AML-193 (cell line): ENCODE data around the gene MYMK.

Experiments used
- DNase-seq, 2 experiments: peaks; one replicate each; lab custom pipeline; 2025; lab: John Stamatoyannopoulos, UW

MYMK gene

DNA sequence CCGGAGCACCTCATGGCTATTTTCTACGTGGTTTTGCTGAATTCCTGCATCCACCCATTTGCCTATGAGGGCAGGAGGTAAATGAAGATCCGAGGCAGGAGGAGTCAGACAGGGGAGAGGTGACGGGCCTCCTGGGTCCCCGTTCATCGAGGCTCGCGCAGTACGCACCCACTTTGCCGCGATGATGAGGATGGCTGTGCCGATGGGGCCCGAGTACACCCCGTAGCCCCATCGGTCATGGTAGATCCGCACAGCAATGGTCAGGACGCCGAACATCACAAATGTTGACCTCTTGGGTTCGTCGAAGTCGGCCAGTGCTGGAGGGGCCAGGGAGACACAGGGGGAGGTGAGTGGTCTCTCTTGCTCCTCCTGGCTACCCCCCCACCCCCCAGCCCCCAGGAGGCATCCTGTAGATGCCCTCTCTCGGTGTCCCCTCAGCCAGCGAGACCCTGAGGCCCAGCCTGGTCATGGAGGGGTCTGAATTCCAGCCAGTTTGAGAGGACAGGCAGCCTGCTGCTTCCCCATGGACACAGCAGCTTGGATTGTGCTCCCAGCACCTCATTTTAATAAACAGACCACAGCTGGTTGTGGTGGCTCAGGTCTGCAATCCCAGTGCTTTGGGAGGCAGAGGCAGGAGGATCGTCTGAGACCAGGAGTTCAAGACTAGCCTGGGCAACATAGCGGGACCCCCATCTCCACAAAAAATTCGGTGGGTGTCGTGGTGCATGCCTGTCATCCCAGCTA lies 5.9 kb downstream of the MYMK start:
- DNase-seq: no peak

DNA sequence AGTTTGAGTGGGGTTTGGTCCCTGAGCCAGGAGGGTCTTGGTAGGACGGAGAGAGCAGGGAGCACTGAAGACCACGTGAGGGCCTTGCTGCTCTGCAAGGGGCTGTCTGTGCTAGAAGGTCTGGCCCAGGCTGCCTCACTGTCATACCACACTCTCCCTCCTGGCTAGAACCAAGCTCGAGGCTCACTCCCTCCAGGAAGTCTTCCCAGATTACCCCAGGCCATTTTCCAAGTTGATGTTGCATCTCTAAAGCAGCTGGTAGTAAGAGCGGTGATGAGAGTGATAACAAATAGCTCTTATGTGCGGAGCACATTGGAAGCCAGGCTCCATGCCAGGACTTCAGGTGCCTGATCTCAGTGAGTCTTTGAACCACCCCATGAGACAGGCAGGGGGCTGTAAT lies 6.6 kb downstream of the MYMK start:
- no peak for DNase-seq

DNA sequence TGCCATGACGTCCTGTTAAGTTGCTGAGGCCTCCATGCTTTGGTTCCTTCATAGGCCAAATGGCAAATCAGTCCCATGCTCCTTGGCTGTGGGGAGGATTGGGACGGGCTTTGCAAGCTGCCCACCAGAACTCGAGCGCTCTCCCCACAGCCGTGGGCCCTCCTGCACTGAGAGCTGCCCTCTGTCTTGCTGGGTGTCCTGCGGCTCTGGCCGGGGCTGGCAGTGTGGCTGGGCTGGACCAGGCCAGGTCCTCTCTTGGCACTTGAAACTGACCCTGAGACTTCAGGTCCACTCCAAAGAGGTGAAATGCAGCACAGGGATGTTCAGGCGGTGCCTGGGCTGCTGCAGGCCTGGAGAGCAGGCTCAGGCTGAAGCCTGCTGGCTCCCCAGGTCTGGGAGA lies 7.0 kb downstream of the MYMK start:
- DNase-seq: no peak

DNA sequence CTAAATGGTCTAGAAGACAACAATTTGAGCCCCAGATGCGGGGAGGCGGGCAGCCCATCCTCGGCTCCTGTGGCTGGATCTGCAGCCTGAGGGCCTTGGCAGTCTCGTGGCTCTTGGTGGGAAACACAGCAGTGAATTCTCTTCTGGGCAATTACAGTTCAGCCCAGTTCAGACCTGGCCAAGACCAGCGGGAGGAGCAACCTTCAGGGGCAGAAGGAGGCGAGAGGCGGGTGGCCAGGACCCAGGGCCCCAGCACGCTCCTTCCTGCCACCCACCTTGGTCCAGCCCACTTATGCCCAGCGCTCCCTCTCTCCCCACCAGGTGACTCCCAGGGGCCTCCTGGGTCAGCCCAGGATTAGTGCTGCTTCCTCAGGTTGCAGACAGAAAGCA lies 7.8 kb downstream of the MYMK start:
- no peak for DNase-seq

DNA sequence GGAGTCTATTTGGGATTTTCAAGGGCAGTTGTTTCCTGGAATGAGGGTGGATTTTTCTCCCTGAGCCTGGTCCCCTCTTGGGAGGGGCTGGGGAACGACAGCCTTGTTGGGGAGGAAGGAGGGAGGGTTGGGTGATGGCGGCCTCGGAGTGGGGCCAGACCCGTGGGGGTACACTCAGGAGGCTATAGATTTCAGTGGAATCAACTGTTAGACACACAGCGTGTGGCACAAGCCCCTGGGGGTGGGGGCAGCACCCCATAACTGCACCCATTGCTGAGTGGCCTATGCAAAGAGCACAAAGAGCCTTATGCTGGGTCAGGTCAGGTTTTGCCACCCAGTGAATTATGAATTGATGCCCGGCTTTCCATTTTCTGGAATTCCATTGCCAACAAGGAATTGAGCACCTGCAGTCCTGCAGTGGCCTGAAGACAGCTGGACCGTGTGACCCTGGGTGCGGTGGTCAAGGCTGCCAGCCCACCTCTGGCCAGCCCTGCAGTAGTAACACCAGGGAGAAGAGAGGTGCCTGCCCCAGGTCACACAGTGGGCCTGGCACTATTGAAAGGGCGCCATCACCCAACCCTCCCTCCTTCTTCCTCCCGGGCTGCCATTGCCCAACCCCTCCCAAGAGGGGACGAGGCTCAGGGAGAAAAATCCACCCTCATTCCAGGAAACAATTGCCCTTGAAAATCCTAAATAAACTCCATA lies 8.4 kb downstream of the MYMK start:
- DNase-seq: no peak

DNA sequence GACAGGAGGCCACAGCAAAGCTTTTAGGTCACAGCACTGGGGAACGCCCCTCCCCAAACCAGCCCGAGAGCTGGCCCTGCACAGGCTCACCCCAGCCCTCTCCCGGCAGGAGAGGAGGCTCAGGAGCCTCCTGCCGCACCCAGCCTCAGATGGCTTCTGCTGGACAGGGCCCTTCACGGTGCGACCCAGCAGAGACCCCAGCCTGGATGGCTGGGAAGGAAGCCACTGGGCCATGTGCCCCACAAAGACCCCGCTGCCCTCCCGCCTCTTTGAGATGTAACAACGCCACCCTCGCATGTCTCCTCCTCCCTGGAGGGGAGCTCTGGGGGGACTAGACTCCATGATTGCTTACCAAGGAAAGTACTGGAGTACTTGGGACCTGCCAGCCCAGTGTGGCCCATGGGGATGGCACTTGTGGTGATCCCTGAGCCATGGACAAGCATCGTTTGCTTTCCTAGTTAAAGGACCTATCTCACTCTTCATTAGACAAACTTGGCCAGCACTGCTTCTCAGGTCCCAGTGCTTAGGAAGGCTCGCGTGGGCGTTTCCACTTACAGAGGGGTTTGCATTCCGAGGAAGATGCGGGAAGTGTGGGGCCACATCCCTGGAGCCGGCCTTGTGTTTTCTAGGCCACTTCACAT lies 9.0 kb downstream of the MYMK start:
- DNase-seq: no peak

DNA sequence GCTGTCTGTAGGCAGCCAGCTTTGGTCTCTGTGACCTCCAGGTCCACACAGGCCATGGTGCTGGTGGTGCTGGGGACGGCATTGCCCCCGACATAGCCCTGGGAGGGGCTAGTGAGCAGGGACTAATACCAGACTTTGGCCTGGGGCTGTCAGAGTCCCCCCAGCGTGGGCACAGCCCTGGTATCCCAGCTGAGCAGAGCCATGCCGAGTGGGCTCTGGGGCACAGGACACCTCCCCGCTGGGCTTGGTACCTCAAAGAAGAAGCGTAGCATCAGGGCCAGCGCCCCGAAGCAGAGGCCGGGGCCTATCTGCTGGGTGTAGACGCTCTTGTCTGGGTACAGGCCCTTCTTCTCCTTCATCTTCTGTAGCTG lies 9.5 kb downstream of the MYMK start:
- DNase-seq: no peak

DNA sequence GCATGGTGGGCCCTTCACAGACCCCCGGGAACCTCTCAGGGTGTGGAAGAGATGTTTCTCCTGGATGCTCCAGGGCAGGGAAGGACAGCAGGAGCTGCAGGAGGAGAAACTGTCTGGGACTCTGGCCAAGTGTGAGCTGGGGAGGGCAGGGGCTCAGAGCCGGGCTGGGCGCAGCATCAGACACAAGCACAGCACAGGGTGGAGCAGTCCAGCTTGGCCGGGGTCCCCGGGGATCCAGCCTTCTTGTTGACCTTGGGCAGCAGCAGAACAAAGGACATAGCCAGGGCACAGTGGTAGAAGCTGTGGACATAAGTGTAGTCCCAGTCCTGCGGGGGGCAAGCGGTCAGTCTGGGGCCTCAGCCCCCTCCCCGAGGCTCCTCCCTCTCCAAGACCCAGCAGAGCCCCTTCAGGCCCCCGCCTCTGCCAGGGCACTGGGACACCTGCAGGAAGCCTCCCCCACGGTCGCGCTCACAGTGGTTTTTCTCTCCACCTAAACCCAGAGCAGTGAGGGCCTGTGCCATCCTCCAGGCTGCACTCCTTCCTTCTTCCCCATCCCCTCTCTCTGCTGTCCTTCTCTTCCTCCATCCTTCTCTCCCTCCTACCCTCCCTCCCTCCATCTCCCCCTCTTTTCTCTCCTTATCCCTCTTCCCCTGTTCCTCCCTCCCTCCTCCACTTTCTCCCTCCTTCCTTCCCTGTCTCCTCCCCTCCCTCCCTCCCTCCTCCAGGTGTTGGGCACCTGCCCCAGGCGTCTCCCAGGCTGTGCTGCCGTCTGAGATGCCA lies 10.1 kb downstream of the MYMK start:
- no peak for DNase-seq

DNA sequence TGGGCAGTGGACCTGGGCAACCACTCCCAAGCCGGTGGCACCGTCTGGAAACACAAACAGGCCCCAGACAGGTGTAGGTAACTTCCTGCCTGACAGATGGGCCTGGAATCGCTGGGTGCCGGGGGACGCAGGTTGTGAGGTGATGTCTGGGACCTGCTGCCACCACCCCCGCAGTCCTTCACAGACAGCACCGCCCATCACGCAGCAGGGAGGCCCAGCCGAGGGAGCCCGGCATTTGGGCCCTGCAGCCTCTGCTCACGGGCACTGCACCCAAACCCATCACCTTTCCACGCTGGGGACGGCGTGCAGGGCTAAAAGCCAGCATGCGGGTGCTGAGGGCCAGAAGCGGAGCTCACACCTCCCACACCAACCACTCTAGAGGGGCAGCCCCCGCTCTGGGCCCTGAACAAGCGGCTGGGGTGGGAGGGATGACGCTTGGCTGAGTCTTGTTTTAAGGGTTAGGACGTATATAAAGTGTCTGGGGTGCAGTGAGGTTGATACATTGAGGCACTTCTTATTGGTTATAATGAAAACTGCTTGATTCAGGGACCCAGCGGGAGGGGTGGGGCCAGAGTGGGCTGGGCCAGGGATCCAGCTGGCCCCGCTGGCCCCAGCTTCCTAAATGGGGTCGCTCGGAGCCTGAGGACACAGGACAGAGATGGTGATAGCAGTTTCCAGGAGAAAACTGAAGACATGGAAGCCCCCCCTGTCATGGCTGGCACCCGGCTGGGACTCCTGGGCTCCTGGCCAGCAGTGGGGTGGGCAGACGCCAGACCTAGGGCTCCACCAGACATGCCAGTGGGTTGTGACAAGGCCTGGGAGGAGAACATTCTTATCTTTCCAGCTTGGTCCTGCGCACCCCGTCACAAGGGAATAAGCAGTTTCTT lies 11.3 kb downstream of the MYMK start:
- DNase-seq: no peak

DNA sequence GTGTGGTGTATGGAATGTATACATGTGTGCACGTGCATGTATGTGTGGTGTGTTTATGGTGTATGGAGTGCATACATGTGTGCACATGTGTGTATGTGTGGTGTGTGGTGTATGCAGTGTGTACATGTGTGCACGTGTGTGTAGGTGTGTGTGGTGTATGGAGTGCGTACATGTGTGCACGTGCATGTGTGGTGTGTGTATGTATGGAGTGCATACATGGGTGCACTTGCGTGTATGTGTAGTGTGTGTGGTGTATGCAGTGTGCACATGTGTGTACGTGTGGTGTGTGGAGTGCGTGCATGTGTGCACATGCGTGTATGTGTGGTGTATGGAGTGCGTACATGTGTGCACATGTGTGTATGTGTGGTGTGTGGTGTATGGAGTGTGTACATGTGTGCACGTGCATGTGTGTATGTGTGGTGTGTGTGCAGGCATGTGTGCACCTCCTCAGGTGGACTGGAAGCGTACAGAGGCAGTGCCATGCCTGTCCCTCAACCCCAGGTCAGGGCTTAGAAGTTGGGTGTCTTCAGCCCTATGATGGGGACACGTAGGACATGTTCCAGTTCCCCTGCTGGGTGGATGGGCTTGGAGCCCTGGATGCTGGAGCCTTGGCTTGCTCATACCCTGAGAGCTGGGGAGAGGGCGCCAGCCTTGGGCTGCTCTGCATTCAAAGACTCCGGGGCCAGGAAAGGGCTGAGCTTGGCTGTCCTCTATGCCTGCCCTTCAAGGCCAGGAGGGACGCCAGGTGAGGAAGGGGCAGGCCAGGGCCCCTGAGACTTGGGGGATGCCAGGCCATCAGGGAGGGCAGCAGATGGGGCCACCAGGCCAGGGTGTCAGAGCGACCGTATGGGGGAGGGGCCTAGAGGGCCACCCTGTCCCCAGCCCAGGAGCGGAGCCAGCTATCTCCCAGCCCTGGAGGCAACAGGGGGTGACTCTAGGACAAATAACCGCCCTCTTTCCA lies 12.2 kb downstream of the MYMK start:
- DNase-seq: no peak

DNA sequence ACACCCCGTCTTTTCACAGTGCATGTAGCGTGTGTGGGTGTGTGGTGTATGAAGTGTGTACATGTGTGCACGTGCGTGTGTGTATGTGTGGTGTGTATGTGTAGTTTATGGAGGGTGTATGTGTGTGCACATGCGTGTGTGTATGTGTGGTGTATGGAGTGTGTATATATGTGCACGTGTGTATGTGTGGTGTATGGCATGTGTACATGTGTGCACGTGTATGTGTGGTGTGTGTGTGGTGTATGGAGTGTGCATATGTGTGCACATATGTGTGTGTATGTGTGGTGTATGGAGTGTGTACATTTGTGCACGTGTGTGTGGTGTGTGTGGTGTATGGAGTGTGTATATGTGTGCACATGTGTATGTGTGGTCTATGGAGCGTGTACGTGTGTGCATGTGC lies 13.2 kb downstream of the MYMK start:
- no peak for DNase-seq

DNA sequence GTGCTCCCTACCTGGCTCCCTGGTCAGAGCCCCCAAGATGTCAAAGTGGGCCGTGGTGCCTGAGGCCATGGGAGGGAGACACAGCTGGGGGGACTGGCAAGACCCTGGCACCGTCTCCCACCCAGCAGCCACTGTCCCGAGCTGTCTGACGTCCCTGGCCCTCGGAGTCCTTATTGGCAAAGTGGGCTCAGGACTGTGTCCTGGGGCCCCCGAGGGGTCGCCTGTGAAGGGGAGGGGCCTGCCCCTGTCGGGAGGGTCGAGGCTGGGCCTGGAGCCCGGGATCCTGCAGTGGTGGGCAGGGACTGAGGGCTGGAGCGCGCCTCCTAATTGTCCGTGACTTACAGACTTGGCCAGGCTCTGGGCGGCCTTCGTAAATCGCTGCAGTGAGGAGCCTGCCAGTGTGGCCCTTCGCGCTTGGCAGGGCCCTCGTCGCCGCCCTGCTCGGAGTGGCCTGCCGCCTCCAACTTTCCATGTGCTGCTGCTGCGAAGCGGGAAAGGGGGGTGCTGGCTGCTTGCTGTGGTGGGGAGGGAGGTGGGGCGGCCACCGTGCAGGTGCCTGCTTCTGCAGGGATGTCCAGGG lies 13.7 kb downstream of the MYMK start:
- DNase-seq: no peak

DNA sequence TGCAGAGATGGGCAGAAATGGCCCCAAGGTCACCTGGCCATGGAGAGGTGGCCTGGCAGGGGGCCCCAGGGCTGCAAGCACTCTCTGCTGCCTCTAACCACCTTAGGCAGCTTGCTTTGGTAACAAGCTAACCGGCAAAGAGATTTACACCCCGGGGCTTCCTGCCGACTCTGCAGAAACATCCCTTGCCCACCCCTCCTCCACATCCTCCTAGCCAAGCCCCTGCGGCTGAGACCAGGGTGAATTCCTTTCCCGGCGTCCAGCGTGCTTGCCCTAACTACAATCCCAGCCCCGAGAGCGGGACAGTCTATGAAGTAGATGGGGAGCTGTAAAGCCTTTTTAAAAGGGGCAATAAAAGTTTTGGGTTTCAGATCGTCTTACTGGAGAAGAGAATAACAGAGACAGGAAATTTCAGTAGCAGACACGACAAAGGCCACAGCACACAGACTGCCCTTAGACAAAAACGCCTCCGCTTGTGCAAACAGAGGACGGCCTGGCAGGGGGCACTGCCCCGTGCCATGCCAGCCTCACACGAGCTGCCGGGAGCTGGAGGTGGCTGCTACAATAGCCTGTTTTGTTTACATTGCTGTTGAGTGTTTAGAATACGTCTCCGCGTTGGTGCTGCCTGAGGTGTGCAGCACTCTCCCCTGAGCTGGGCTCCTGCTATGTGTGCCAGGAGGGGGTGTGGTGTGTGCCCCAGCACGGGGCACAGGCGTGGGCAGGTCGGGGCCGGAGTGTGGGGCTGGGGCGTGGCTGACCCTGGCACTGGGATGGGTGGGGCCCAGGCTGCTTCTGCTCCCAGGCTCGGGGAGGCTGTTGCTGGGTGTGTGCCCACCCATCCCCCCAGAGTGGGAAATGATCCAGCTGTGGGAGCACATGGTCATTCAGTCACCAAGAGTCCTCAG lies 15.3 kb downstream of the MYMK start:
- no peak for DNase-seq

DNA sequence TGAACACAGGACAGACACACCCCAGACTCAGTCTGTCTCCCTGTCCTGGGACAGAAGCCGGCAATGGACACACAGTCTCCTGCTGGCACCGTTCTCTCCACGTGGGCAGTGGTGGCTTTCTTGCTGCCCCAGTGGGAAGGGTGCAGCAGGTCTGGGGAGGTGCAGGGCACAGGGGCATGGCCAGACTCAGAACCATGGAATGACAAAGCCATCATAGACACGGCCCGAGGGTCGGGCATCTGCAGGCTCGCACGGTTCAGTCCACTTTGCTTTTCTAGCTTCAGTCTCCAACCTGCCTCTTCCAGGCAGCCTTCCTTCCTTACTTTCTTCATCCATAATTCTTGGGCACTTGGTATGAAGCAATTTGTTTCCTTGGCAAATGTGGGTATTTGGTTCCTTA lies 16.7 kb downstream of the MYMK start:
- no peak for DNase-seq

DNA sequence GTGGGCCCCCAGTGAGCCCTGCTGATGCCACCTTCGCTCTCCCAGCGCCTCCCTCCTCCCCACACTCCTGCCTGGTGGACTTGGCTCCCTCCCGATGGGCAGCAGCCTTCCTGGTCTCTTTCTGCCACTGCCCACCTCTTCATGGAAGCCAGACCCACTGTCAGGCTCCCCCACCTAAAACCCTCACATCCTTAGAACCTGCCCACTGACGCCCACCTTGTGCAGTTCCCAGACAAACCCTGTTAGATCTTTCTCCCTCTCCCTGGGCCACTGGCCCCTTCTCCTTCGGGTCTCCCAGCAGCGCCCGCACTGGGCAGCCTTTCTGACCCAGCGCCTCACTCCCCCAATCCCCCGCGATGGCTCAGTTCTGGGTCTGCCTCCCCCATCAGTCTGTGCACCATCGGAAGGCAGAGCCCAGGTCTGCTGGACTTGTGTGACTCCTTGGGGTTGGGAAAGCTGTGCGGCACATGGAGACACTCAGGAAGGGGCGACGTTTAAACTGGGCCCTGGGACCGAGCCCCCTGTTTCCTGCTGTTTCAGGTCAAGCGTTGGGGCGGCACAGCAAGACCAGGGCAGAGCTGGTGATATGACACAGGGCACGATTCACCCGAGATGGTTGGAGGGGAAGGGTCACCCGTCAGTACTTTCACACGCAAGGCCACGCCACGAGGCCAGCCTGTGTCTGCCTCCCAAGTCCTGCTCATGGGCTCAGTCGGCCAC lies 17.4 kb downstream of the MYMK start:
- DNase-seq: no peak

DNA sequence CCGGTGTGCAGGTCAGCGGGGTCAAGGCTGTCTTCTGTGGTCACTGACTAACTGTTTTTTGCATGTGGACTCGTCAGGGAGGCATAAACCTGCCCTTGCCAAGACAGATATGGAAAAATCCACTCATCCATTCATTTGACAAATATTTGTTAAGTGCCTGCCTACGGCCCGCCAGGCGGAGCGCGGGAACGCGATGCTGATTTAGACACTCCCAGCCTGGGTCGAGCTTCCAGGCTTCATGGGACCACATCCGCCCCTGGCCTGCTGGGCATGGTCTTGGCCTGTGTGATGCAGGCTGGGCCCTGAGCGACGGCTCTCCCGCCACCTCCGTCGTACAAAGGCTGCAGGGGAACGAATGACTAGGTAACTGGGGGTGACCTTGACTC lies 18.1 kb downstream of the MYMK start:
- no peak for DNase-seq

DNA sequence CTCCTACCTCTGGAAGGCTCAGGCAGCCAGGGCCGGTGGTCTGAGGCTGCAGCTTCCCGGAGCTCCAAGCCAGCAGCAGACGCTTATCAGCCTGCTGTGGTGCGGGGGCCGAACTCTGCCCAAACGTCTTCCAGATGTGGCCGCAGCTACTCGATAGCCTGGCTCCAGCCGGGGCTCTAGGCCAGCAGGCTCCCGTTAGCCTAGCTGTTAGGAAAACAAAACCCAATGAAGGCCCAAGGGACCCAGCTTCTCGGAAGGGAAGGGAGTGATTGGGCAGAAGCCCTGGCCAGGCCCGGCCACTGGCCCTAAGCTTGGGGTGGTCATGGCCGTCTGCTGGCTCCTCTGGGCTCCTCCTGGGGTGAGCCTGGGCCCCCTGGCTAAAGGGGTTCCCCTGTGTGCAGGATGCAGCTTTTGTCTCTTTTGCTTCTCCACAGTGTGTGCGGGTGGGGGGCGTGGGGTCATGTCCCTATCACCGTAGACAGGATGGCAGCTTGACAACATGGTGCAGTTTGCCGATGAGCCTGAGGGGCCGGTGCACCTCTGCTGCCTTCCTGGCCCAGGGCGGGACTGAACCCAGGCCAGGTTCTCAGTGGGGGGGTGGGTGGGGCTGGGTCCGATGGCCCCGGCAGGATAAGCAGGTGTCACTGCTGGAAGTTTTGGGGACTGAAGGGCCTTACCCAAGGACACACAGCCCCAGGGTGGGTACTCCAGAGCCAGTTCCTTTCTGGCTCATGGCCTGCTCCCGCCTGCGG lies 18.7 kb downstream of the MYMK start:
- no peak for DNase-seq
